ENCODE measurements around the gene NEURL1B.

DNA sequence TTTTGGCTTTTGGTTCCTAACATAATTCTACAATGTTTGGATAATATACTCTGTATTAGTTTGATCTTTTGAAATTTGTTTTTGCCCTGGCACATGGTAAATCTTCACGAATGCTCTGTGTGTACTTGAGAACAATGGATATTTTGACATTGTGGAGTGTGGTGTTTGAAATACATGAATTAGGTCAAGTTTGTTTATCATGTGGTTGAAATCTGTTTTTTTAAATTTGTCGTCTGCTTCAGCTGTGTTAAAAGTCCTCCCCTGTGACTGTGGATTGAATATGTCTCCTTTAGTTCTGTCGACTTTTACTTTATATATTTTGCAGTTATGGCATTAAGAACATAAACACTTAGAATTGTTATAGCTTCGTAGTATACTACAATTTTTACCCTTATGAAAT is 69.6 kb downstream of the NEURL1B start:
- no peak for TF ChIP-seq ZNF10 (tag by site-specific recombination; IDR thresholded peaks at IDR 0.05)
- no peak for TF ChIP-seq BCL11B (tag by site-specific recombination; IDR thresholded peaks at IDR 0.05; ENCODE audit: low read depth)
- TF ChIP-seq, protein P1, sequence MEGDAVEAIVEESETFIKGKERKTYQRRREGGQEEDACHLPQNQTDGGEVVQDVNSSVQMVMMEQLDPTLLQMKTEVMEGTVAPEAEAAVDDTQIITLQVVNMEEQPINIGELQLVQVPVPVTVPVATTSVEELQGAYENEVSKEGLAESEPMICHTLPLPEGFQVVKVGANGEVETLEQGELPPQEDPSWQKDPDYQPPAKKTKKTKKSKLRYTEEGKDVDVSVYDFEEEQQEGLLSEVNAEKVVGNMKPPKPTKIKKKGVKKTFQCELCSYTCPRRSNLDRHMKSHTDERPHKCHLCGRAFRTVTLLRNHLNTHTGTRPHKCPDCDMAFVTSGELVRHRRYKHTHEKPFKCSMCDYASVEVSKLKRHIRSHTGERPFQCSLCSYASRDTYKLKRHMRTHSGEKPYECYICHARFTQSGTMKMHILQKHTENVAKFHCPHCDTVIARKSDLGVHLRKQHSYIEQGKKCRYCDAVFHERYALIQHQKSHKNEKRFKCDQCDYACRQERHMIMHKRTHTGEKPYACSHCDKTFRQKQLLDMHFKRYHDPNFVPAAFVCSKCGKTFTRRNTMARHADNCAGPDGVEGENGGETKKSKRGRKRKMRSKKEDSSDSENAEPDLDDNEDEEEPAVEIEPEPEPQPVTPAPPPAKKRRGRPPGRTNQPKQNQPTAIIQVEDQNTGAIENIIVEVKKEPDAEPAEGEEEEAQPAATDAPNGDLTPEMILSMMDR (tag by site-specific recombination; IDR thresholded peaks at IDR 0.05), result no peak
- TF ChIP-seq, protein P2, sequence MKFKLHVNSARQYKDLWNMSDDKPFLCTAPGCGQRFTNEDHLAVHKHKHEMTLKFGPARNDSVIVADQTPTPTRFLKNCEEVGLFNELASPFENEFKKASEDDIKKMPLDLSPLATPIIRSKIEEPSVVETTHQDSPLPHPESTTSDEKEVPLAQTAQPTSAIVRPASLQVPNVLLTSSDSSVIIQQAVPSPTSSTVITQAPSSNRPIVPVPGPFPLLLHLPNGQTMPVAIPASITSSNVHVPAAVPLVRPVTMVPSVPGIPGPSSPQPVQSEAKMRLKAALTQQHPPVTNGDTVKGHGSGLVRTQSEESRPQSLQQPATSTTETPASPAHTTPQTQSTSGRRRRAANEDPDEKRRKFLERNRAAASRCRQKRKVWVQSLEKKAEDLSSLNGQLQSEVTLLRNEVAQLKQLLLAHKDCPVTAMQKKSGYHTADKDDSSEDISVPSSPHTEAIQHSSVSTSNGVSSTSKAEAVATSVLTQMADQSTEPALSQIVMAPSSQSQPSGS (tag by site-specific recombination; IDR thresholded peaks at IDR 0.05; ENCODE audit: low read depth), result no peak
- TF ChIP-seq, protein P3, sequence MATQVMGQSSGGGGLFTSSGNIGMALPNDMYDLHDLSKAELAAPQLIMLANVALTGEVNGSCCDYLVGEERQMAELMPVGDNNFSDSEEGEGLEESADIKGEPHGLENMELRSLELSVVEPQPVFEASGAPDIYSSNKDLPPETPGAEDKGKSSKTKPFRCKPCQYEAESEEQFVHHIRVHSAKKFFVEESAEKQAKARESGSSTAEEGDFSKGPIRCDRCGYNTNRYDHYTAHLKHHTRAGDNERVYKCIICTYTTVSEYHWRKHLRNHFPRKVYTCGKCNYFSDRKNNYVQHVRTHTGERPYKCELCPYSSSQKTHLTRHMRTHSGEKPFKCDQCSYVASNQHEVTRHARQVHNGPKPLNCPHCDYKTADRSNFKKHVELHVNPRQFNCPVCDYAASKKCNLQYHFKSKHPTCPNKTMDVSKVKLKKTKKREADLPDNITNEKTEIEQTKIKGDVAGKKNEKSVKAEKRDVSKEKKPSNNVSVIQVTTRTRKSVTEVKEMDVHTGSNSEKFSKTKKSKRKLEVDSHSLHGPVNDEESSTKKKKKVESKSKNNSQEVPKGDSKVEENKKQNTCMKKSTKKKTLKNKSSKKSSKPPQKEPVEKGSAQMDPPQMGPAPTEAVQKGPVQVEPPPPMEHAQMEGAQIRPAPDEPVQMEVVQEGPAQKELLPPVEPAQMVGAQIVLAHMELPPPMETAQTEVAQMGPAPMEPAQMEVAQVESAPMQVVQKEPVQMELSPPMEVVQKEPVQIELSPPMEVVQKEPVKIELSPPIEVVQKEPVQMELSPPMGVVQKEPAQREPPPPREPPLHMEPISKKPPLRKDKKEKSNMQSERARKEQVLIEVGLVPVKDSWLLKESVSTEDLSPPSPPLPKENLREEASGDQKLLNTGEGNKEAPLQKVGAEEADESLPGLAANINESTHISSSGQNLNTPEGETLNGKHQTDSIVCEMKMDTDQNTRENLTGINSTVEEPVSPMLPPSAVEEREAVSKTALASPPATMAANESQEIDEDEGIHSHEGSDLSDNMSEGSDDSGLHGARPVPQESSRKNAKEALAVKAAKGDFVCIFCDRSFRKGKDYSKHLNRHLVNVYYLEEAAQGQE (tag by site-specific recombination; IDR thresholded peaks at IDR 0.05), result no peak
- TF ChIP-seq ZNF426 (tag by site-specific recombination; IDR thresholded peaks at IDR 0.05), result no peak
- no peak for TF ChIP-seq PRDM4 (tag by site-specific recombination; IDR thresholded peaks at IDR 0.05)
- no peak for TF ChIP-seq SALL2 (tag by site-specific recombination; IDR thresholded peaks at IDR 0.05; ENCODE audit: borderline replicate concordance)
- TF ChIP-seq GLIS1 (tag by site-specific recombination; IDR thresholded peaks at IDR 0.05), result no peak
- TF ChIP-seq SP2 (tag by site-specific recombination; IDR thresholded peaks at IDR 0.05), result no peak
- no peak for TF ChIP-seq ZXDB (tag by site-specific recombination; IDR thresholded peaks at IDR 0.05)
- TF ChIP-seq MZF1 (tag by site-specific recombination; IDR thresholded peaks at IDR 0.05; ENCODE audit: borderline replicate concordance), result no peak
- no peak for TF ChIP-seq ZNF747 (tag by site-specific recombination; IDR thresholded peaks at IDR 0.05)
- no peak for TF ChIP-seq ZFP41 (tag by site-specific recombination; IDR thresholded peaks at IDR 0.05; ENCODE audit: borderline replicate concordance)
